IMR-90 (cell line): ENCODE data around the gene ISCU. TPM values are rescaled to one million over a fixed set of nuclear protein-coding genes. Genes with fewer than 3 reads are reported as not detected.

ENCODE experiments used
- ATAC-seq: fragments of 200-7000 bp; cut with Tn5 transposase; 2 replicates; pipeline ENCODE4 v1.9.1; 2020; ENCODE audit warnings: low read depth, mild to moderate bottlenecking, moderate library complexity
- BruUV-seq: library from RNA; stranded (reverse); fragments of 400-500 nt; replicated peaks from 2 replicates; lab custom pipeline; 2021; lab: Mats Ljungman, UMichigan
- CTCF ChIA-PET: fragments of 300-600 bp; formaldehyde crosslinking; extraction: SDS; loops from one replicate; lab custom pipeline; 2021; ENCODE audit warnings: antibody characterized with exemption; lab: Yijun Ruan, JAX
- POLR2A ChIA-PET: fragments of 300-600 bp; sonication (Branson Sonifier 250); formaldehyde crosslinking; loops from one replicate; lab custom pipeline; 2022; ENCODE audit warnings: antibody characterized with exemption; ENCODE audit not compliant: unreplicated experiment; lab: Charles Lee
- DNase-seq: peaks from one replicate; pipeline ENCODE4 v3.0.0; 2013
- H2AFZ ChIP-seq: replicated peaks from 2 replicates; pipeline ENCODE3; 2013; ENCODE audit warnings: low read length, mild to moderate bottlenecking; ENCODE audit not compliant: poor library complexity
- H2AK5ac ChIP-seq: 2 replicates; pipeline ENCODE4 v1.6.1; 2013; ENCODE audit warnings: low read depth, low read length, inconsistent platforms
- H2AK9ac ChIP-seq: replicated peaks from 2 replicates; pipeline ENCODE3; 2013; ENCODE audit warnings: mild to moderate bottlenecking, low read depth, low read length, moderate library complexity; ENCODE audit not compliant: poor library complexity
- H2BK120ac ChIP-seq: 2 replicates; pipeline ENCODE4 v1.6.1; 2013; ENCODE audit warnings: low read depth, low read length, inconsistent platforms
- H2BK15ac ChIP-seq: 3 replicates; pipeline ENCODE4 v1.6.1; 2013; ENCODE audit warnings: low read depth, low read length, inconsistent platforms
- H2BK20ac ChIP-seq: 2 replicates; pipeline ENCODE4 v1.6.1; 2013; ENCODE audit warnings: low read depth, mild to moderate bottlenecking, inconsistent platforms, low read length, moderate library complexity
- H2BK5ac ChIP-seq: 2 replicates; pipeline ENCODE4 v1.6.1; 2013; ENCODE audit warnings: mild to moderate bottlenecking, low read depth, low read length, inconsistent platforms; ENCODE audit not compliant: poor library complexity, severe bottlenecking
- H3K14ac ChIP-seq: replicated peaks from 2 replicates; pipeline ENCODE4 v1.6.1; 2013; ENCODE audit warnings: low read depth, low read length, inconsistent platforms
- H3K18ac ChIP-seq: 2 replicates; pipeline ENCODE4 v1.6.1; 2013; ENCODE audit warnings: low read depth, low read length, control low read depth
- H3K23ac ChIP-seq: 2 replicates; pipeline ENCODE4 v1.6.1; 2013; ENCODE audit warnings: low read depth, low read length, inconsistent platforms
- H3K27ac ChIP-seq: 2 replicates; pipeline ENCODE4 v1.5.1; 2013; ENCODE audit warnings: mild to moderate bottlenecking, control low read depth, low read length; ENCODE audit not compliant: insufficient read depth
- H3K27me3 ChIP-seq: 2 replicates; pipeline ENCODE4 v1.6.1; 2013; ENCODE audit warnings: low read length; ENCODE audit not compliant: control insufficient read depth, insufficient read depth
- H3K36me3 ChIP-seq: 2 replicates; pipeline ENCODE4 v1.6.1; 2013; ENCODE audit warnings: low read length, mixed read lengths; ENCODE audit not compliant: control insufficient read depth, insufficient read depth
- H3K4ac ChIP-seq: 2 replicates; pipeline ENCODE4 v1.6.1; 2013; ENCODE audit warnings: low read depth, low read length, inconsistent platforms
- H3K4me1 ChIP-seq: 2 replicates; pipeline ENCODE4 v1.6.1; 2013; ENCODE audit warnings: low read length, mixed read lengths; ENCODE audit not compliant: control insufficient read depth, insufficient read depth
- H3K4me2 ChIP-seq: 2 replicates; pipeline ENCODE4 v1.6.1; 2013; ENCODE audit warnings: low read depth, mild to moderate bottlenecking, control low read depth, low read length, moderate library complexity
- H3K4me3 ChIP-seq: 2 replicates; pipeline ENCODE4 v1.5.1; 2013; ENCODE audit warnings: low read depth, mild to moderate bottlenecking, control low read depth, low read length, moderate library complexity; ENCODE audit not compliant: insufficient read depth
- H3K56ac ChIP-seq: 2 replicates; pipeline ENCODE4 v1.6.1; 2013; ENCODE audit warnings: low read length, inconsistent platforms; ENCODE audit not compliant: insufficient read depth; ENCODE audit errors: extremely low read depth
- H3K79me1 ChIP-seq, 2 experiments: 2 replicates each; pipeline ENCODE4 v1.6.1; 2013; ENCODE audit warnings: low read length in 2 of 2, inconsistent platforms in 1 of 2, low read depth in 1 of 2
- H3K9ac ChIP-seq: 2 replicates; pipeline ENCODE4 v1.6.1; 2013; ENCODE audit warnings: low read depth, low read length, control low read depth
- H3K9me1 ChIP-seq: 2 replicates; pipeline ENCODE4 v1.6.1; 2013; ENCODE audit warnings: low read length, inconsistent platforms; ENCODE audit not compliant: insufficient read depth
- H3K9me3 ChIP-seq: 2 replicates; pipeline ENCODE4 v1.6.1; 2013; ENCODE audit warnings: low read length; ENCODE audit not compliant: control insufficient read depth, insufficient read depth
- H4K20me1 ChIP-seq: 2 replicates; pipeline ENCODE4 v1.6.1; 2013; ENCODE audit warnings: low read length, inconsistent platforms; ENCODE audit not compliant: insufficient read depth
- H4K5ac ChIP-seq: 2 replicates; pipeline ENCODE4 v1.6.1; 2013; ENCODE audit warnings: mild to moderate bottlenecking, low read depth, low read length, control low read depth
- H4K8ac ChIP-seq, 2 experiments: 2 replicates each; pipeline ENCODE4 v1.6.1; 2013; ENCODE audit warnings: low read depth in 2 of 2, low read length in 2 of 2, control low read depth in 1 of 2, inconsistent platforms in 1 of 2
- H4K91ac ChIP-seq: 2 replicates; pipeline ENCODE4 v1.6.1; 2013; ENCODE audit warnings: low read depth, low read length, inconsistent platforms; ENCODE audit not compliant: insufficient read depth
- BHLHE40 ChIP-seq: fragments of 150-350 bp; IDR thresholded peaks from 2 replicates; pipeline ENCODE4 v1.6.1; 2016; ENCODE audit warnings: mild to moderate bottlenecking, low read depth, low read length
- CEBPB ChIP-seq: IDR thresholded peaks from 2 replicates; pipeline ENCODE4 v1.6.1; 2012; ENCODE audit warnings: low read depth, low read length, improper control_type of control experiment
- CHD1 ChIP-seq: IDR thresholded peaks from 2 replicates; pipeline ENCODE4 v1.6.1; 2012; ENCODE audit warnings: low read depth, low read length, improper control_type of control experiment
- CTCF ChIP-seq: conservative IDR thresholded peaks from 2 replicates; pipeline ENCODE4 v1.5.1; 2012; ENCODE audit warnings: mild to moderate bottlenecking, low read depth, low read length, improper control_type of control experiment
- ELK1 ChIP-seq: fragments of 150-350 bp; IDR thresholded peaks from 2 replicates; pipeline ENCODE4 v1.6.1; 2016; ENCODE audit warnings: low read depth, mild to moderate bottlenecking, low read length, moderate library complexity, borderline replicate concordance
- FOS ChIP-seq: fragments of 150-350 bp; IDR thresholded peaks from 2 replicates; pipeline ENCODE4 v1.6.1; 2016; ENCODE audit warnings: low read depth, low read length
- MAFK ChIP-seq: IDR thresholded peaks from 2 replicates; pipeline ENCODE4 v1.6.1; 2012; ENCODE audit warnings: low read depth, low read length, improper control_type of control experiment
- MAZ ChIP-seq: IDR thresholded peaks from 2 replicates; pipeline ENCODE4 v1.6.1; 2012; ENCODE audit warnings: low read depth, mild to moderate bottlenecking, low read length, improper control_type of control experiment, moderate library complexity, borderline replicate concordance
- MXI1 ChIP-seq: IDR thresholded peaks from 2 replicates; pipeline ENCODE4 v1.6.1; 2012; ENCODE audit warnings: low read depth, mild to moderate bottlenecking, low read length, moderate library complexity, borderline replicate concordance
- NFE2L2 ChIP-seq: fragments of 150-350 bp; IDR thresholded peaks from 2 replicates; pipeline ENCODE4 v1.6.1; 2016; ENCODE audit warnings: low read depth, mild to moderate bottlenecking, low read length
- POLR2A ChIP-seq: IDR thresholded peaks from 2 replicates; pipeline ENCODE4 v1.6.1; 2012; ENCODE audit warnings: mild to moderate bottlenecking, low read depth, low read length
- RAD21 ChIP-seq: IDR thresholded peaks from 2 replicates; pipeline ENCODE4 v1.6.1; 2012; ENCODE audit warnings: low read length, improper control_type of control experiment
- RCOR1 ChIP-seq: IDR thresholded peaks from 2 replicates; pipeline ENCODE4 v1.6.1; 2012; ENCODE audit warnings: mild to moderate bottlenecking, low read length, improper control_type of control experiment; ENCODE audit not compliant: insufficient replicate concordance
- RFX5 ChIP-seq: IDR thresholded peaks from 2 replicates; pipeline ENCODE4 v1.8.0; 2012; ENCODE audit warnings: low read depth, mild to moderate bottlenecking, low read length, moderate library complexity
- SMC3 ChIP-seq: fragments of 150-350 bp; IDR thresholded peaks from 2 replicates; pipeline ENCODE4 v1.6.1; 2016; ENCODE audit warnings: low read depth, mild to moderate bottlenecking, antibody characterized with exemption, low read length, moderate library complexity
- USF2 ChIP-seq: fragments of 150-350 bp; IDR thresholded peaks from 2 replicates; pipeline ENCODE4 v1.6.1; 2017; ENCODE audit warnings: mild to moderate bottlenecking, antibody characterized with exemption, low read length, low read depth
- WGBS, 2 experiments: methylation state at CpG; one replicate each; pipeline versions ENCODE4 v1.1.5 to v1.1.7; 2013; ENCODE audit warnings: missing lambda C conversion rate in 2 of 2; ENCODE audit not compliant: insufficient read length in 1 of 2; ENCODE audit errors: extremely low coverage in 2 of 2; 5-methylcytosine and 5-hydroxymethylcytosine counted together
- dilution Hi-C: fragments of 300-500 bp; cut with HindIII; formaldehyde crosslinking; loops from one replicate; pipeline ENCODE4 v1.14.3; 2018; ENCODE audit warnings: low sequenced_read_pairs; ENCODE audit not compliant: unreplicated experiment
- in situ Hi-C: fragments of 300-500 bp; cut with MboI; formaldehyde crosslinking; loops from 3 replicates; pipeline ENCODE4 v1.14.3; 2019; ENCODE audit warnings: low sequenced_read_pairs, inconsistent platforms, mixed read lengths
- intact Hi-C: fragments of 100-400 bp; cut with micrococcal nuclease; formaldehyde crosslinking; loops from 2 replicates; pipeline ENCODE4 v1.10.0; 2022
- polyA plus RNA-seq, 3 experiments: library from polyadenylated mRNA; depleted of rRNA; stranded (reverse); fragments of >200 nt; gene quantifications; 2 replicates each; pipeline ENCODE4 v1.2.3, GENCODE V29; 2012; ENCODE audit warnings: low replicate concordance in 1 of 3
- total RNA-seq: library from RNA; depleted of rRNA; stranded (reverse); fragments of >200 nt; gene quantifications from 2 replicates; pipeline ENCODE4 v1.2.3, GENCODE V29; 2012

The ISCU gene
- total and polyA plus RNA-seq, 2 of the 4 experiments (the other 2 are of a cell fraction), result 52.7 to 87.2 TPM

GRCh38 chr12:108603743-108604142, 41.3 kb downstream of the ISCU start:
- ChIA-PET POLR2A (no interaction called here), CTCF (no interaction called here)
- Histone ChIP-seq H3K9ac (no peak overlapping the region), H3K4me3 (no peak overlapping the region), H3K79me1 (no peaks in the 10 kb centered on the region), H3K4ac (no peak overlapping the region), H2BK5ac (no peak overlapping the region), H3K23ac (no peak overlapping the region), H3K27ac (no peak overlapping the region), H4K20me1 (no peaks in the 10 kb centered on the region), H3K4me1 (peaks cover 5% of the 10 kb centered on the region; the same call in 1 of the 2 replicates), H3K14ac (no peak overlapping the region), H3K9me1 (no peaks in the 10 kb centered on the region), H3K9me3 (no peaks in the 10 kb centered on the region), H2AK9ac (no peak overlapping the region), H2AK5ac (no peak overlapping the region), H3K56ac (no peak overlapping the region), H3K36me3 (no peaks in the 10 kb centered on the region), H3K27me3 (no peaks in the 10 kb centered on the region), H2BK15ac (no peak overlapping the region), H4K5ac (no peak overlapping the region), H4K8ac (no peak overlapping the region), H3K4me2 (no peak overlapping the region), H3K18ac (no peak overlapping the region), H2BK20ac (no peak overlapping the region), H2BK120ac (no peak overlapping the region), H4K91ac (no peak overlapping the region), H2AFZ (no peak overlapping the region)
- ATAC-seq (no peak), DNase-seq (no peak)
- intact Hi-C loops (no loop called here), in situ Hi-C loops (no loop called here), dilution Hi-C loops (no loop called here)
- no TSS peak for BruUV-seq
- TF ChIP-seq SMC3 (no peak), NFE2L2 (no peak), BHLHE40 (no peak), RCOR1 (no peak), RFX5 (no peak), CEBPB (no peak), MAFK (no peak), ELK1 (no peak), MXI1 (no peak), POLR2A (no peak), FOS (no peak), USF2 (no peak), CTCF (no peak), CHD1 (no peak), RAD21 (no peak), MAZ (no peak)
- WGBS, 2 experiments, result 73% methylated on average over 3 of the region's 4 CpGs; no CpG with 5 or more reads in 1 of the 2 experiments
